NCI-H2196 (cell line): Measurements from ENCODE around the gene ZBTB44.
"Not testable (repeated sequence)": the region's sequence is repeated elsewhere in the genome, so short reads cannot be mapped to it uniquely, and the experiment has no call there.

Source experiments
- DNase-seq: peaks from one replicate; lab custom pipeline; 2025; ENCODE audit not compliant: unreplicated experiment; lab: John Stamatoyannopoulos, UW

Gene ZBTB44

DNA sequence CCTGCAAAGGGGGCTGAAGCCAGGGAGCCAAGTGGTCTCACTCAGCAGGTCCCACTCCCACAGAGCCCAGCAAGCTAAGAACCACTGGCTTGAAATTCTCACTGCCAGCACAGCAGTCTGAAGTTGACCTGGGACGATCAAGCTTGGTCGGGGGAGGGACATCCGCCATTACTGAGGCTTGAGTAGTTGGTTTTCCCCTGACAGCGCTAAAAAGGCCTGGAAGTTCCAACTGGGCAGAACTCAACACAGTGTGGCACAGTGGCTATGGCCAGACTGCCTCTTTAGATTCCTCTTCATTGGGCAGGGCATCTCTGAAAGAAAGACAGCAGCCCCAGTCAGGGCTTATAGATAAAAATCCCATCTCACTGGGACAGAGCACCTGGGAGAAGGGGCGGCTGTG, 64.8 kb downstream of the ZBTB44 start:
- not testable (repeated sequence) for DNase-seq

DNA sequence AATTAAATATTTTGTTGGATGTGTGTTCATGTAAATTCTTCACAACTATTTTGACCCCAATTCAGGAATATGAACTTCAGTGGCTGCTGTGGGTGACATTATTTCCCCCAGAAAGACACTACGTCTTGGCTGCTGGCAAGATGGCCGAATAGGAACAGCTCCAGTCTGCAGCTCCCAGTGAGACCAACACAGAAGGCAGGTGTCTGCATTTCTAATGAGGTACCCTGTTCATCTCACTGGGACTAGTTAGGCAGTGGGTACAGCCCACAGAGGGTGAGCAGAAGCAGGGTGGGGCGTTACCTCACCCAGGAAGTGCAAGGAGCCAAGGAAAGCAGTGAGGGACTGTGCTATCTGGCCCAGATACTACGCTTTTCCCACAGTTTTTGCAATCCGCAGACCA, 65.3 kb downstream of the ZBTB44 start:
- DNase-seq, result no peak

DNA sequence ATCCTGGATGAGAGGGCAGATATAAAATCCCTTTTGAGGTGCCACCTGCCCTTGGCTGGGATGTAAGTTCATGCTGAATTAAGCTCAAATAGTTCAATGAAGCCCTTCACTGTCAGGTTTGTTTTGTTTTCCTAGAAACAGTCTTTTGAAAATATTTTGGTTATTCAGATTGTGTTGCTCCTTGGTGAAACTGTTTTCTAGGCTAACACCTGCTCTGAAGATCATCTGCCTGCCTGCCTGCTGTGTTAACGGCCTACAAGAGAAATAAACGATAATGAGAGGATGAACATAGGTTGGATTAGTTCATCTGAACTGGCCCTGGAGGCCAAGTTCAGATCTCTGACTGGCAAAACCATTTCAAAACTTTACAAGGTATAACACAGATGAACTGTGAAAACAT, 67.4 kb downstream of the ZBTB44 start:
- no peak for DNase-seq

DNA sequence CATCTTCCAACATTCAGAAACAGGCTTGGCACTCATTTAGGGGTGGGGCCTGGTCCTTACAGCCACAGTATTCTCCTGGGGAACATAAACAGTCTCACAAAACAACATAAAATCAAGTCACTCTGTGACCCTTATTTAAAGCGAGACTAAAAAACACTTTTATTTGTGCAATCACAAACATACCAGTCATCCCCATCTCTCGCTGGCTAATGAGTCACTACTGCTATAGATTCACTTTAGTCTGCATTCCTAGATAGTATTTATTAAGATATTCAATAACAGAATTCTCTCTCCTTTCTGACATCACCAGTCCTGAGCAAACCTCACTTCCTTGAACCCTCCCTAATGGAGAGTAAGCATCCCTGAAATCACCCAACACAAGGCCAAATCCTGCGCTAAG, 68.0 kb downstream of the ZBTB44 start:
- no peak for DNase-seq

DNA sequence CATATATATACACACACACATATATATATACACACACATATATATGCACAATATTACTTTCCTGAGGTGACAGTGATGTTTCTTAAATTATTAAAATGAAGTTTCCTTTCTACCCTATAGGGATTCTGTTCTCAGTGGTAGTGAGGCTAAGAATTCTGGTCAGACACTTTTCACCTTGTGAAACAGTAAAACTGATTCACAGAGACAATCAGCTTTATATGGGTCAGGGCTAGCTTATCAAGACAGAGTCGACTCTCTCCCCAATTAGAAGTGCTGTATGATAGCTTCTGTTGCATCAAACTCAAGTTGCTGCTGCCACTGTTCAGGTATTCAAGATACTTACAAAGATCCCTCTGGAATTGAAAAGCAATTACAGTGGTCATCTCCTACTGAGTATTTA, 68.4 kb downstream of the ZBTB44 start:
- DNase-seq, result no peak

DNA sequence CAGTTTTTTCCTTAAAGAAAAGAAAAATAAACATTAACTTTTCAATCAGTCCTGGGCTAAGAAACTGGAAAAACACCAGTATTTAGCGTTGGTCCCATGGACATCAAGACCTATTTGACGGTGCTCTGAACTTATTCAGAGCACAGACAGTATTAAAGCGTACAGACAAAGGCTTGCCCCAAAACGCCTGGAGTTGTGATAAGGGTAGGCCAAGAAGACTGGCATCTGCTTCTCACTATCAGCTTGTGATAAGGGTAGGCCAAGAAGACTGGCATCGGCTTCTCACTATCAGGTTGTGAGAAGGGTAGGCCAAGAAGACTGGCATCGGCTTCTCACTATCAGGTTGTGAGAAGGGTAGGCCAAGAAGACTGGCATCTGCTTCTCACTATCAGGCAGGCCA, 69.3 kb downstream of the ZBTB44 start:
- DNase-seq, result not testable (repeated sequence)

DNA sequence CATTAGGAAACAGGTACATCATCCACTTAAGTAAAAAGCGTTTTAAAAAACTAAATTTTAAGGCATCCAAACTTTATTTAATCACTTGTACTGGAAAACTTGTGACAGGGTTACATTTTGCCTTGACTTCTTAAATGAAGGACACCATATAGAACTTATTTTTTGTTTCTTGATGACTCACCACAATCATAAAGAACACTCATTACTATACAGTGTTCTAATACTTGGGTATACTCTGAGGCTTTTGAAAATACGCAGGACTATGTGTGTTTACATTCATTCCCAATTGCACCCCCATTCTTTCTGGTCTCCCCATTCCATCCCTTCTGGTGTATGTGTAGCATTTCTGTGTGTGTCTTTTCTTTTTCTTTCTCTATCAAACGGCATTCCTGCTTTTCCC, 69.9 kb downstream of the ZBTB44 start:
- no peak for DNase-seq

DNA sequence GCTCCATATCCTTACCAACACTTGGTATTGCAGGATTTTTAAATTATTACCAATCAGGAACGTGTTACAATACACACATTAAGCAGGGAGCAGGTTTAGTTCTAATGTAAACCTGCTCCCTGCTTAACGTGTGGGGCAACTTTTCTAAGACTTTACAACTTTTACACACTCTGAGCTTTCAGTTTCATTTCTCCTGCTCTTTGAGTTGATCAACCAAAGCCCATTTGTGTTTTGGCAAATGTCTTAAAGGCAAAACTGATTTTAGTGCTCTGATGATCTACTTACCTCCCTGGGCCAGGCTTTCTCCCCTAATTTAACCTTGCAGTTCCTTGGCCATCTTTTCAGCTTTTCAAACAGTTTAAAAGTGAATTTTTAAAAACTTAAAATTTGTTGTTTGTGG, 70.9 kb downstream of the ZBTB44 start:
- DNase-seq, result no peak

DNA sequence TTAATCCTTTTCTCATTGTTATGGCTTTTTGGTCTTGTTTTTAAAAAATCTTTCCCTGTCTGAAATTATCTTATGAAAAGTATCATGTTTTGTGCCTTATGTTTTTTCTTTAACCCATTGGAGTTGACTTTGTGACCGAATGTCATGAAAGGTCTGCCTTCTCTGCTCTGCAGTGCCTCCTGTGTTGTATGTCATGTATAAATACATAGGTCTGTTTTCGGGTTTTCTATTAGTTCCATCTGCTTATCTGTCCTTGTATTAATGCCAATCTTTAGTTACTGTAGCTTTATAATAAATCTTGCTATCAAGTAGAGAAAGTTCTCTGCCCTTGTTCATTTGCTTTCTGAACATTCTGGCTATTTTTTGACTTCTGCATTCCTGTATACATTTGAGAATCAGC, 73.0 kb downstream of the ZBTB44 start:
- DNase-seq, result no peak

DNA sequence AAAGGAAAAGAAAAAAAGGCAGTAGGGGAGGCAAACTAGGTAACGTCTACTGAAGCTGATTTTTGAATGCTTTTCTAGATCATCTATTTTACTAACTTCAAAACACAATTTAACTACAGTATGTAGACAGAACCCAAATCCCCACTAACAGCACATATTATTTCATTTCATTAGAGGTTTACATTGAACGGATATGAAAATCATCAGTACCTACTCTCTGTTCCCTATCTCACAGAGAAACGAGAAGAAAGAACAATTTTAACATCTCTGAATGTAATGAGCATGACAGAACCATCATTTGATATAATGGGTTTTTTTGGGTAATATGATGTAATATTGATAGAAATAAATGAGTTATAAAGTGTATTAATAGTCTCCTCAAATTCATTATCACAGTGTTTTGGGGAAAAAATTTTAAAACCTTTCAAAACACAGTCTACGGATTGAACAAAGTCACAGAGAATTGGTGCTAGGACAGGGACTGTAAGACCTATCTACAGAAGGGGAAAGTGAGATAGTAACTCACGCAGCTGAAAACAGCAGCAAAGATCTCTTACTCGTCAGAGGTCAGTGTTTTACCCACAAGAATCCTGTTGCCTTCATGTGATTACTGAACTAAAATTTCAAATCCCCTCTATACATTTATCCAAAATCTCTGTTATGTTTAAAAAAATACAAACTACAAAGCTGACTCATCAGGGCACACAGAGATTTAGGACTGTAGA, 77.3 kb downstream of the ZBTB44 start:
- DNase-seq, result no peak

DNA sequence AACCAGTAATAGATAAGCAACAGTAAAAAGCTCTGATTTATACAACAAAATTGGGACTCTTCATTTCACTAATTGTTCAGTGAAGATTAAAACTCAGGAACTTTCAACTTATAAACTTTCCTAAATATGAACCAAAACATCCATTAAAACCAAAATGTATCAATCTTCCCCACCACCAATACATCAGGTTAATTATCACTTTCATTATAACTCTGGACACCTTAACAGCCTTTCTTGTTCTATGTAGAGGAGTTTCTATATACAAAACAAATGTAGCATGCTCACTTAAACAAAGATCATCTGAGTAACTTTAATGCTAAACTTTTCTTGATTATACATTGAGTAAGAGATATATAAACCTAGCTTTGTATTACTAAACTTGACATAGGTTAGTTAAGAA, 80.4 kb downstream of the ZBTB44 start:
- DNase-seq, result no peak

DNA sequence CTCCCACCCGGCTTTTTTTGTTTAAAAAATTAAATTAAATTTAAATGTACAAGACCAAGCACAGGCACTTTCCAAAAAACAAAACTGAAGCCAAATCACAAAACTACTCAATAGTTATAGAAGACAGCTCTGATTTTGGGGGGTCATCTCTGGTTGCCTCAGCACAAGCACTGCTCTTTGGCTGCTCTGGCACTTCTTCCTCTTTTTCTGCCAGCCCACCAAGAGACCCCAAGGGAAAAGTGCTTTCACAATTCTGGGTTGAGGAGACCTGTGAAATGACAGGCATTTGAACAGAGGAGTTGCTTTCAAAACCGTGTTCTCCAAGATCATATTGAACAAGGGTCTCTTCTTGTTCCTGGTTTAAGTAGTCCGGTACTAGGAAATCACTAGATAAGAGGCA, 80.8 kb downstream of the ZBTB44 start:
- not testable (repeated sequence) for DNase-seq

DNA sequence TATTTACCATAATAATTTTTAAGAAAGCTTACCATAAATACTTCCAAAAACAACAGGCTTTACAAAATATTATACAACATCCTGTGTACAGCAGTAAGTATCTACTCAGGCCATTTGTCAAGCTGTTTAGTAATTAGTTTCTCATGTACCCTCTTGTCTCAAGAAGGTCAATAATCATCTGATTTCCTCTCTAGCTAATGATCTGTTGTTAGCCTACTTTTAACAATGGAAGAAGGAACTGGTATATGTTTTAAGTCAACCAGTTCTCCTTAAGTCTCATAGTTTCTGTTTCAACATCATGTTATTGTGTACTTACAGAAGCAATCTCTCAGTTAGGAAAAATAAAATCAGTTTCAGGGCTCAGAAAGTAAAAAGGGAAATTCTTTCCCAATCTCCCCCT, 81.2 kb downstream of the ZBTB44 start:
- DNase-seq, result not testable (repeated sequence)

DNA sequence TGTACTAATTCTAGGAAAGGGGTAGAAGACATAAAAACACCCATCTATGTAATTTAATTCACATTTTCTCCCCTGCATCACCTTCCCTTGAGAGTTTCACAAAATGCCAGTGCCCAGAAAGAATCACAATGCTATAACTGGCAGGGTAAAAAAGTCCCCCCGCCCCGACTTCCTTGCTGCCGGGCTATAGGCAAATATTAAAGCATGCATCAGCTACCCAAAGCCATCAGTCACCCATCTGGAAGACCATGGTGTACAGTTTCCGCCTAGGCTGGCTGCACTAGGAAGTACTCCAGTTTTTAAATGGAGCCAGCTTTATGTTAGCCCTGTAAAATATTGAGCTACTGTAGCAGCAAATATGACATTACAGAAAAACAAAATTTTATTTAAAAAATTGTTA, 87.3 kb downstream of the ZBTB44 start:
- no peak for DNase-seq

DNA sequence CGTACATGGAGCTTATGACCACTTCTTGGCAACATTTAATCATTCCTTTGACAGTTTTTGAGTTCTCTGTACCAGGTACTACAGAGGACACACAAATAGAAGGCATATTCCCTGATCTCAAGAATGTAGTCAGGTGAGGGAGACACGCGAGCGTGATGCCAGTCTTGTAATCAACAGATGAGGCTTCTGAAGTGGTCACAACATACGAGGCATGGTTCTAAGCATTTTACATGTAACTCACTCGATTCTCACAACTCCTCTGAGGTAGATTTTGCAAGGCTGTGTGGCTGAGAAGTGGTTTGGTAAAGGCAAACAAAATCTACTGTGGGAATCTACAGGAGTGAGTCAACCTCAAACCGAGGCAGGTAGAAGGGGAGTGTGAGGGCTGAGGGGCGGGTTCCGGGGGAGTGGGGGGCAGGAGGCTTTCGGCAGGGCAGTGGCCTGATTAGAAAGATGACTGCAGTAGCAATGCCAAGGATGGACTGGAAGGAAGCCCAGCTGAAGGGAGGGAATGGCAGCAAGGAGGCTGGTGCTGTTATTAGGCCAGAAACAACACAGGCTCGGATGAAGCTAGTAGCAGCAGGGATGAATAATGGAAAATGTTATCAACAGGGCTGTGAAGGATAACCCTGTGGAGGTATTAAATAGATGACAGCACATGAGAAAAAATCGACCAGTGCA, 91.3 kb downstream of the ZBTB44 start:
- no peak for DNase-seq

DNA sequence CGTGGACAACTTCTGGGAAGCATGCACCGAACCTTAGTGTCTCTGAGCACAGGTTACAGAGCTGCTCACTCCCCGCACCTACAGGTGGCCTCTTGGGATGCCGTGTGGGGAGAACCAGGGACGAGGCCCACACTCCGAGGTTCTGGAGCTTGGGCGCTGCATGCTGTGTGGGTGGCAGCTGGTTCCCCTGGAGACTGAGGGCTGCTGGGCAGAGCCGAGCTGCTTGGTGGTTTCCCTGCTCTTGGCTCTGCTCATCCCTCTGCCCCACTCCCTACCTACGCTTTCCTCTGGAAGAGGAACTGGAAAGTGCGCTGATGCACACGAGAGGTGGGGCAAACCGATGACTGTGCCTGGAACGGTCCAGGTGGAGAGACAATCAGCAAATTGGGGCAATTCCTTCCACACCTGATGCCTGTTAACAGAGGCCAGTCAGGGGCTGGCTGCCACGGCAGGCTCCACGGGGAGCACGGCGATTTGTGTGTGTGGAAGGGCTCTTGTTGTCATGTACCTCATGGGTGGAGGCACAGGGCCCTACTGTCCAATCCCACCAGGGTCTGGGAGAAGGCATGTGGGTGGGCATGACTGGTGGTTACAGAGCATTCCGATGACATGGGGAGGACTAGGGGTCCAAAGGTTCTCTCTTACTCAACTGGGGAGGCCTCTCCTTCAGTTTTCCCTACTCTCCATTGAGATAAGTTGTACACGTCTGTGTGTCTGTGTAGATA, 94.2 kb downstream of the ZBTB44 start:
- DNase-seq, result no peak

DNA sequence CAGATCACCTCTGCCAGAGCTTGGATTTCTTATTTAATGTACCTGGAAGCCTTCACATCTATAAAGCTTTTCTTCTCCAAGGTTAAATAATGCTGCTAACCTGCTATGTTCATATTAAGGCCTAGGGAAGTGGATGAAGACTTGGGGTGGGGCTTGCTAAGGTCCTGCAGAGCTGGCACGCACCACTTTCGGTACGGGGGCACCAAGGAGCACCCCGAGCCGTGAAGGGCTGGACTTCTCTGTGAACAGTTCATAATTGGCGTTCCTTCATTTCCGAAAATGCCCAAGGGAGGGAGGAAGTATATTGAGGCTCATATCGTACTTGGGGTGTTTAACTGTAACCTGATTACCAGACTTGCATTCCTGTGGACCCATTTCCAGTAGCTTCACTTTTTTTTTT, 95.6 kb downstream of the ZBTB44 start:
- no peak for DNase-seq

DNA sequence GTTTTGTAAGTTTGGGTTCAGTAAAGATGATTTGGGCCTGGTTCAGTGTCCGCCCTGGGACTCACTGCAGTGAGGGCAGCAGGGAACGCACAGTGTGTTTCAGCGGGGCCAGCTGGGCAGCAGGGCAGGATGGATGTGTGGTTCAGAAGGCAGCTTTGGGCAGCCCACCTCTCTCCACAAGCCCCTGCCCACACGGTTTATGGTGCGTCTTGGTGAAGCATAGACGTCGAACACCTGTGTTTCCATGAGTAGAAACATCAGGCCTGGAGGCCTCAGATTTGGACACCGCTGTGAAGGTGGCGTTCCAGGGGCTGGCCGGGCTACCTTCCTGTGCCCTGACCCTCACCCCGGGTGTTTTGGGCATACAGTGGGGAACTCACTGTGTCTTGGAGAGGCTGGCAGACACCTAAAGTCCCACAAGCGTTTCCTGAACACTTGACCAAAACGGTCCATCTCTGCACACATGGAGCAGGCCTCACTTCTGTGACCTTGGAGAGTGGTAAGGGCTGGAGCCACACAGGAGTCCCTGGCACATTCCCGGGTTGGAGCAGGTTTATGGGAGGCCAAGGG, 96.1 kb downstream of the ZBTB44 start:
- DNase-seq, result no peak

DNA sequence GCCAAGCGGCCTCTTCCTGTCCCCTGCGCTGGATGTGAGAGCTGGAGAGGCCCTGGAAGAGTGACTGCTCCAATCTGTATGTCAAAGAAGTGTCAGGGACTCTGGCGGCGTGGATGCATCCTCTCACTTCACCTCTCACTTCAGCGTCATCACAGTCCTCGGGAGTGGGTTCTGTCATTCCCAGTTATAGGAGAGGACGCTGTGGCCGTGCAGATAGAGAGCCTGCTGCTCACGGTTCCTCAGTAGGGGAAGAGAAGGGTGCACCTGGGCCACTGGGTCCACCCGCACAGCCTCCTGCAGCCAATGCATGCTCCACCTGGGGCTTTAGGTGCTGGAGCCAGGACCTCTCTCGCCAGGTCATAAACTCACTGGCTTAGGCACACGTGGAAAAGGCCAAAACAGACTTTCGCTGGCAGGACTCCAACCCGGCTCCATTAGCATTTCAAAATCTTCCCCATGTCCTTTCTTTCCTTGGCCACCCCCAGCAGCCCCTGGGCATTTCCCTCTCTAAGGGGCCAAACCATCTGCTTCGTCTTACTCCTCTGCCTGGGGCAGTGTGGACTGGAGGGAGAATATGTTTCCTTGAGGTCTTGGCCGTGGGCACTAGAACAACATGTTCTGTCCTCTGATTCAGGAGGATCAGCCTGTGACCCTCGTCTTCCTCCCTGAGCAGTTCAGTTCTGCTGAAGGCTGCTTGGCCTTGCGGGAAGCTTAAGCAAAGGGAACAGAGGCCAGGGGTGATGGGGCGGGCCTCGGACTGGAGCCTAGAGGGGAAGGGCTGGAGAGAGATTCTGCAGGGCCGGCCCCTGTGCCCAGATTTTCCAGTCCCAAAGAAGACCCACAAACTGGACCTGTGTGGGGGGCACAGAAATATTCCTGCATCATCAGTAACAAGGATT, 97.3 kb downstream of the ZBTB44 start:
- no peak for DNase-seq

DNA sequence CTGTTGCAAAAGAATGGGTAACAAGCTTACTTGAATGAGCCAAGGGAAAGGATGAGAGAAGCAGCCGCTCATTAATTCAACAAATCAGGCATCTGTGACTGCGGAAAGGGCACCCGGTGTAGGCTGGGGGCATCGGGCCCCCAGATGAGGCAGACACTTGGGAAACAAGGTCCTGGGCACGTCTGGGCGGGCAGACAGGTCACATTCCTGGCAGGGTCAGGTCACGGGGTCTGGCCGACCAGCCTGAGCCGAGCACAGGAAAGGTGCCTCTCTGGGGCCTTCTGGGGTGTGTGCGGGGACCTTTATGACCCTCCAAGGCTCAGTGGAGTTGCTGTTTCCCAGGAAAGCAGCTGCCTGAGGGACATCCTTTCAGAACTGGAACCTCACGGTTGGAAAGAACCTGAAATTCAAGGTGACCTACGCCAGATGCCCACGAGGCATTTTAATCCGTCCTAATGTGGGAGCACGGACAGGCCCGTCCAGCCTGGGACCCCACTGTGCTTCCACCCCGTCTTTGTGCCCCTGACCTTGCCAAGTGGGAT, 98.1 kb downstream of the ZBTB44 start:
- no peak for DNase-seq

DNA sequence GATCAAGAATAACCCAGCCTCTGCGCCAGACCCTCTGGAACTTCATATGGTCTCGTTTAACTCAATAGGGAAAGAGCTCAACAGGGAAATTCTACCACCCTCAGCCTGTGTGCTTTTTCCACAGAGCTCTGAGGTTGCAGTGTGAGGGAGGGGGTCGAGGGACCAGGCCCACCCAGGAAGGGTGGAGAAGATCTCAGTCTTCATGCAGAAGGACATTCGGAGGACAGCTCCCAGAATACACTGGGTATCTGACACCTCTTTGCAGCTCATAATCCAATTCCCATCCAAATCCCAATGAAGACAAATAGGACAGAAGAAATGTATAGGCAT, 98.5 kb downstream of the ZBTB44 start:
- no peak for DNase-seq
